ENCODE measurements around the gene ARF1.

Gene ARF1

DNA sequence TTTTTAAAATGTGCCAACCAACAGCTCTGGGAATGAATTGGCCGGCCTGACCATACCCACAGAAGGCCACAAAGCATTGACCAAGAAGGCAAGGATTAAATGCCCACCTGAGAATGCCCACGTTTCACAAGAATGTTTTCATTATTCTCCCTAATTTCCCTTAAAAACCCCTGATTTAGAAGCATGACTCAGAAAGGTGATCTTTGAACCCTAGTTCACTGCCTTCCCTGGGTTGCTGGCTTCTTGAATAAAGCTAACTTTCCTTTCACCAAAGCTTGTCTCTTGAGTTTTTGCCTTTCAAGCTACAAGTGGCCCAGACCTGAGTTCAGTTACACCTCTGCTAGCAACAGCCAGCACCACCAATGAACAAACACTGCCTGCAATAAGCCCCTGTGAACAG lies 41.0 kb downstream of the ARF1 start:
- no peak for DNase-seq

DNA sequence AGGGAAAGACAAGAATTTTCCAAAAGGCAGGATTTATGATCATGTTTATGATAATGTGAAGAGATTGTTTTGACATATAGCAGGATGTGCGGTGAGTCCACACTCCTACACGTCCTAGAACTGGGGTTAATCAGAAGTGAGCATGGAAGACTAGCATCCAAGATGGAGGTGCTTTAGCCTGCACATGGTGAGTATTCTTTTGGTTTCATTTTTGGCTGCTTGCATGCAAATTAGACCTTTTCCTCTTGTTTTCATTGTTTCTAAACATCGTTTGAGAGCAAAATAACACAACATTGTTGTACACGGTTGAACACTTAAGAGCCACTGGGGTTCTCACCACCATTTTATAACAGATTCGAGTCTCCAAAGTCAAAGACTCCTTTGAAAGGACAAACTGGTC lies 42.7 kb downstream of the ARF1 start:
- no peak for DNase-seq

DNA sequence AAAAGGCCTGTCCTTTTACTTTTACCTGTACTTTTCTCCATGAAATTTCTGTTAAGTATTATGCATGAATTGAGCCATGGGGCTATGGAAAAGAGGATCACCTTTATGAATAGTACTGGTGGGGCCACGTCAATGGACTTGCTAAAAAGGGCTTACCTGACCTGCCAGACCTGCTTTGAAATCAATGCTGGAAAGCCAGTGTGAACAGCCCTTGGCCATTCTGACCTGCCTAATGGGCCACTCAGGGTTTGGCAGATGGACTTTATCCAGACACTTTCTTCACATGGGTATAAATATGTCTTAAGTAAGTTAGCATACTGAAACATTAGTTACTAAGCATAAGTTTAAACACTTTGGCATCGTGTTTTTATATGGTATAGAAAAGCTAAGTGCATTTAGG lies 49.3 kb downstream of the ARF1 start:
- no peak for DNase-seq

DNA sequence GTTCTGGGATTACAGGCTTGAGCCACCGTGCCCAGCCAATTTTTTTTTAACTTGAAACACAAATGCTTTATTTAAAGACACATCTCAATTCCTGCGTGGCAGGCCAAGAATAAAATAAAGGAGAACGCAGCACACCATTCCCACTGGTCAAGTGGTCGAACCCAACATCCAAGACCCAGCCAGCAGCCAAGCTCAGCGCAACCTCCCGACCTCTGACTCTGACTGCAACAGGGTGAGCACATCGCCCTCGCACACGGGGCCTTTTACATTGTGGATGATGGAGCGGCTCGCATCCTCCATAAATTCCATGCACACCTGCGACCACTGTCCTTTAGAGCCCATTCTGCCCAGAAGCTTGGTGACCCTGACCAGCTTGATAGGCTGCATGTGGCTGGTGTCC lies 52.1 kb downstream of the ARF1 start:
- no peak for DNase-seq

DNA sequence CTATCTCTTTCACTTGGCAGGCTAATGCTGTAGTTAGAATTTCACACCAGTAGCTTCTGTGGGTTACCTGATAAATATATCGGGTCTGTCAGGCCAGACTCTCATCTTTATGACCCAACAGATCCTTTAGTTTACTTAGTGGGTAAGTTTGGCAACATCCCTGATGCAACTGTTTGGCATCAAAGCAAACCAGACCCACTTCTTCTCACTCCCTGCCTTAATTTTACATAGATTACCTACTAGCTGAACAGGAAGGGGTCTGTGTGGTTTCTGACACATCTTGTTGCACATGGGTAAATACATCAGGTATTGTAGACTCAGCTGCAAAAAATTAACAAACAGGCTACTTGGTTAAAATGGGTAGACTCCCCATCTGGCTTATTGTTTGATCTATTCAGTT lies 54.4 kb downstream of the ARF1 start:
- no peak for DNase-seq

DNA sequence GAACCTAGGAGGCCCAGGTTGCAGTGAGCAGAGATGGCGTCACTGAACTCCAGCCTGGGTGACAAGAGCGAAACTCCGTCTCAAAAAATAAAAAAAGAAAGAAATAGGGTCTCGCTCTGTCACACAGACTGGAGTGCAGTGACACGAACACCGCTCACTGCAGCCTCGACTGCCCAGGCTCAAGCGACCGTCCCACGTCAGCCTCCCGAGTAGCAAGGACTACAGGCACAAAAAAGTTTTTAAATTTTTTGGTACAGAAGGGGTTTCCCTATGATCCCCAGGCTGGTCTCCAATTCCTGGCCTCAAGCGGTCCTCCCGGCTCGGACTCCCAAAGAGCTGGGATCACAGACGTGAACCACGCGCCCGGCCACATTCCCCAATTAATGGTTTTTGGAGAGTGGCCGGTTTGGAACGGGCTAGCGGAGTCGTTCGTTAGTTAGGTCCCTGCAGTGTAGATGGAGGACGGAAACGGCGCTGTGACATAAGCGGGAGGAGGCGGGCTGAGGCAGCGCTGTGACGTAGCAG lies 57.0 kb downstream of the ARF1 start:
- no peak for DNase-seq

DNA sequence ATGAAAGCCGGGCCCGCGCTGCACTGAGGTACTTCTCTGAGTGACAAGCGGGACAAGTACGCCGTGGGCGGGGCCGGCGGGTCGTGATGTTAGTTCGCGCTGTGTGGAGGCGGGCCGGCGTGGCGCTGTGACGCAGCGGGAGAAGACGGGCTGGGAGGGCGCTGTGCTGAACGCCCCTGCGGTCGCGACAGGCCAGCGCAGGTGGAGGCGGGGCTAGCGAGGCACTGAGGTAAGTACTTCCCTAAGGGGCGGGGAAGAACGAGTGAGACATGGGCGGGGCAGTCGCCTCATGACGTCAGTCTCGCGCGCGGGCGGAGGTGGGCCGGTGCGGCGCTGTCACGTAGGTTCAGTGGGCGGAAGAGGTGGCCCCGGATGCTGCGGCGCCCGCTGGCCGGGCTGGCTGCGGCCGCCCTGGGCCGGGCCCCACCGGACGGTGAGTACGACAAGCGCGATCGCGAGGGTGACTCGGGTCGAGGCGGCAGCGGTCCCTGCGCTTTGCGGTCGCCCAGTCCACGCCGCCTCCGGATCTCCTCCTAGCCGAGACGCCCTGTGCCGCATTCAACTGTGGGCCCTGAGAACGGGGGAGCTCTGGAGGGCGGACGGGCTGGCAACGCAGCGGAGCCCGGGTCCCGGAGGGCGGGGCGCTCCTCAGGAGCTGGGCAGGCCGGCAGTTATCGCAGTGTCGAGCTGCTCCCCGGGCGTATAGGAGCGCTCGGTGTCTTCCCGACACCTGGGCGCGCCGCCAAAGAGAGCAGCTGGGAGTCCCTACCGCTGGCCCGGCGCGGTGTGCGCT lies 57.6 kb downstream of the ARF1 start, which contains the start of gene GUK1:
Gene GUK1 (plus strand): TSS at position 349 of the 793 bp plus-strand sequence. CDS start 24 bp downstream, at position 373.
- peak; percentile 99 to 100 (median 100) for DNase-seq

DNA sequence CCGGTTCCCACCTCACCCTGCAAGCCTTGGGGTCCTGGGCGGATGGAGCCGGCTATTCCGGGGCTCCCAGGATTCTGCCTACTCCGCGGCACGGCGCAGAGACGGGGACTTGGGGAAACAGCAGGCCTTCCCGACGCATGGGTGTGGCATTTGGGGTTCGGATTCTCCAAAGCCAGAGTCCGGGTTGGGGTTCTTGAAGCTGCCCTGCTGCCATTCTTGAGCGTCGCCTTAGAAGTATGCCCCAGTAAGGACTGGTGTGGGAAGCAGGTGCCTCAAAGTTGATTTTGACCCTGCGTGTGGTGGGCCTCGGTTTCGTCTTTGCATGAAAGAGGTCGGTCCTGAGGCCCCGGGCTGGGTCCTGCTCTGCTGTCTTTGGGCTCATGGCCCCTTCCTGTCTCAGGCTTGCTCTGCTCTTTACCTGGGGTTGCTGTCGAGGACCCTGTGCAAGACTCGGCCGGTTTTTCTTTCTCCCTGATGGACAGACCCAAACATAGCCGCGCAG lies 58.3 kb downstream of the ARF1 start:
- DNase-seq: no peak

DNA sequence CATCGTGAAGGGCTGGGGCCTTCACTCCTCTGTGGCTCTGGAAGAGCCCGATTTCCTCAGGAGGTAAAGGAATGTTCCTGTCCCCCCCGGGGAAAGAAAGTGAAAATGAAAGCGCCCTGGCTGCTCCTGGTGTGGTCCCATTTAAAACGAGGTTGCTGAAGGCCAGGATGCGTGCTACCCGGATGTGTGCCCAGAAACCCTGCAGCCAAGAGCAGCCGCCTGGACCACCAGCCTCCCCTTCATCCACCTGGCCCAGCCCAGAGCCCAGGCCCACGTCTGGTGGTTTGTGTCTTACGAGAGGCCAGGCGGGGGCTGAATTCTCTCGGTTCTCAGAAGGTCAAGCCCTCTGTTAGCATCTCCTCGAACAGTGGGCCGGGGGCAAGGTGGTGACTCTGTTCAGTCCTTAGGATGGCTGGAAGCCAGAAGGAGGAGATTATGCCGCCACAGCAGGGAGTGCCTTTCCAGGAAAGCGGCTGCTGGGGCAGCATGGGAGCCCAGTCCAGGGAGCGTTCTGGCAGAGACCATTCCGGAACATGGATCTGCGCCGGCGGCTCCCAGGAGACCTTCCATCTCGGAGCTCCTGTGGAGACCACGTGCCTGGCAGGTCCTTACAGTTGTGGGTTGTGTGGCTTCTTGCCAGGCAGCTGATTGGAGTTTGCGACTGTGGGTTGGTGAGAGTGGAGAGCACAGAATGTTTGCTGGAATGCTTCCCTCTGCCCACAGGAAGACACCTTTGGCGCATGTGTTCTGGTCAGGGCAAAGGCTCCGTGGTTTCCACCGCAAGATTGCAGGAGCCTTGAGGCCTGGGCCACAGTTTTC lies 58.9 kb downstream of the ARF1 start:
- DNase-seq: no peak

DNA sequence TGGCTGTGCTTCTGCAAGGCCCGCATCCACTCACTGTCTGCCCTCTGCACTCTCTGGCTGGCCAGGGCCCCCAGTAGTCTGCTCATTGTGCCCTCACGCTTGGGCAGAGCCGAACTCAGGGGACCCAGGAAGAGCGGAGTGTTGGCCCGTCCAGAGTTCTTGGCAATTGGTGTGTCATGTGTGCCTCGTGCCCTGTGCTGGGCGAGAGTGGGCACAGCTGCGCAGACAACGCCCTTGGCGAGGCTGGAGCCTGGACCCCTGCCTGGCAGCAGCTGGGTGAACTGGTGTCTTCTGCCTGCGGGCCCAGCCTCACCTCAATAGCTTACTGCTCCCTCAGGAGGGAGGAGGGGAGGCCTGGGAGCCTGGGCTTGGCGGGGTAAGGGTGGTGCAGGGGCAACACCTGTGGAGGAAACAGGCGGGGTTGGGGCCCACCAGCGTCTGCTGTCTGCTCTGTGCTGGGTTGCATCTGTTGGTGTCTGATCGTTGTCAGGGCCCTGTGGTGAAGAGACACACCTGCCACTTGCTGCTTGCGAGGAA lies 59.7 kb downstream of the ARF1 start:
- no peak for DNase-seq

DNA sequence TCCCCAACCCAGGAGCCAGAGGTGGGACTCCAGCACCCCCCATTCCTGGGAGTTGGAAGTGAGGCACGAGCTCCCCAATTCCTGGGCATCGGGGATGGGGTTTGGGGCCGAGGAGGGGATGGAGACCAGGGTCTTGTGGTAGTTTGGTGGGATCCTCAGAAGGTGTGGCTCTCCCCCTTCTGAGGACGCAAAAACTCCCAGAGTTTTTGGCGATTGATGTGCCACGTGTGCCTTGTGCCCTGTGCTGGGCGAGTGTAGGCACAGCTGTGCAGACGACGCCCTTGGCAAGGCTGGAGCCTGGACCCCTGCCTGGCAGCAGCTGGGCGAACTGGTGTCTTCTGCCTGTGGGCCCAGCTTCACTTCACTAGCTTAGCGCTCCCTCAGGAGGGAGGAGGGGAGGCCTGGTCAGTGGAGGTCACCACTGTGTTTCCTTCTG lies 60.2 kb downstream of the ARF1 start:
- DNase-seq: no peak

DNA sequence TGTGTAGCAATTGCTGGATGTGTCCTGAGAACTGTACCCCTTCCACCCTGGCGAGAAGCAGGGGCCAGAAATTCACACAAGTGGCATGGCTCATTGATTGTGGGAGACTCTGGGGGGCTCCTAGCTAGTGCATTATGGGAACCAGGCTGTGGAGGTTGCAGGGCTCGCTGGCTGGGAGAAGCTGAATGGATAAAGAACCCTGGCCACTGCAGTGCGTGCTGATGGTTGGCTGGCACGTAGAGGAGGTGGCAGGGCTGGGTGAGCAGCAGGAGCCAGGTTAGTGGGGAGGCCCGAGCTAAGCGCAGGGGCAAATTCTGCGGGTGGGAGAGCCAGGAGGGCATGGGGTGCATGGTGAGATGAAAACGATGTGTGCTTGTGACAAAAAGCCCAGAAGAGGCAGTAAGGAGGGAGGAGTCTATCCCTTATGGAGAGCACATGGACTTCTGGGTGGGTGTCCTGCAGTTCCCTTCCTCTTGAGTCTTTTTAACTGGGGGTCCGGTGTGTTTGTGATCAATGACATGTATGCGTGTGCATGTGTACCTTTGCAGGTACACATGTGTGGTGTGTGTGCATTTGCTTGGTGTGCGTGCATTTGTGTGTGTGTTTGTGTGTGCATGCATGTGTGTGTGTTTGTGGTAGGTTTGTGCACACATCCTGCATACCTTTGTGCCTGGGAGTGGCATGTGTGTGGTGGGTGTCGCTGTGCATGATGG lies 61.1 kb downstream of the ARF1 start:
- no peak for DNase-seq

DNA sequence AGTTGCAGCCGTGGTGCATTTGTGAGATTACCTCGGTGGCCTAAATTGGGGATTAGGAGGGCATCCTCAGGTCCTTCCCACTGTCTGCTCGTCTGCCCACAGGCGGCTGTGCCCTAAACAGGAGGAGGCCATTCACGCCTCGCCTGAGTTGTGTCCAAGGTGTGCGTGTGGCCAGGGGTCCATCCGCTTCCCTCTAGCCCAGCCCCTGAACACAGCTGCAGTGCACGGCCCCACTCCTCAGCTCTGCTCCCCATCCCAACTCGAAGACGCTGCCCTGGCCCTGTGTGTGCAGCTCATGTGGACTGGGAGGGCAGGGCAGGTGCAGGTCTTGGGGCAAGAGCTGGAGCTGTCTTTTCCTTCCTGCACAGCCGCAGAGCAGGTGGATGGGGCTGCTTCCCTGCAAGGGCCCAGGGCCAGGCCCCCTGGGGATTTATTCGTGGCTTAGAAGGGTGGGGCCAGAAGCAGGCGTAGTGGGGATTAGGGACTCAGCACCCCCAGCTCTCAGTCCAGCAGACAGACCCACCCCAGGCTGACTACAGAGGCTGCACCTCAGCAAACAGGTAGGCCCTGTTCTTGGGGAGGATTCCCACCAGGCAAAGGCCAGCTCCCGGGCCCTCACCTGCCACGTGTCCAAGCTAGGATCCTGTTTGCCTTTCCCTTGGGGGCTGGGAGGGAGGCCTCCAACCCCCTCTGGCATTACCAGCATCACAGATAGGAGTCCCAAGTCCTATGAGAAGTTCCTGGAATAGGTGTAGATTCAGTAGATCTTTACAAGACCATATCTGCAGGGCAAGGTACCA lies 61.9 kb downstream of the ARF1 start:
- DNase-seq: no peak

DNA sequence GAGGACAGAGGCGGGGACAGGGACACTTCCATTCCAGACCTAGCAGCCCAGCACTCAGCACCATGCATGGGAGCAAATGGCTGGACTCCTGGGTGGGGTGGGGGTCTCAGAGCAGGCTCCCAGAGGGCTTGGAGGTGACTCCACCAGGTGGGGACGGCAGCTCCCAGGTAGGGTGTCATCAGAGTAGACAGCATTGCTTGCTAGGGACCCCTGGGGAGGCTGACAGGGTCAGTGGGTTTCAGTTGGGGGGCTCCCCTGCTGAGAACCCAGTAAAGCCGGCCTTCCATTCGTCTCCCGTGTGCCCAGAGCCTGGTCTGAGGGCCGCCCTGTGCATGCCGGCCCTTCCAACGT lies 62.5 kb downstream of the ARF1 start:
- DNase-seq: no peak

DNA sequence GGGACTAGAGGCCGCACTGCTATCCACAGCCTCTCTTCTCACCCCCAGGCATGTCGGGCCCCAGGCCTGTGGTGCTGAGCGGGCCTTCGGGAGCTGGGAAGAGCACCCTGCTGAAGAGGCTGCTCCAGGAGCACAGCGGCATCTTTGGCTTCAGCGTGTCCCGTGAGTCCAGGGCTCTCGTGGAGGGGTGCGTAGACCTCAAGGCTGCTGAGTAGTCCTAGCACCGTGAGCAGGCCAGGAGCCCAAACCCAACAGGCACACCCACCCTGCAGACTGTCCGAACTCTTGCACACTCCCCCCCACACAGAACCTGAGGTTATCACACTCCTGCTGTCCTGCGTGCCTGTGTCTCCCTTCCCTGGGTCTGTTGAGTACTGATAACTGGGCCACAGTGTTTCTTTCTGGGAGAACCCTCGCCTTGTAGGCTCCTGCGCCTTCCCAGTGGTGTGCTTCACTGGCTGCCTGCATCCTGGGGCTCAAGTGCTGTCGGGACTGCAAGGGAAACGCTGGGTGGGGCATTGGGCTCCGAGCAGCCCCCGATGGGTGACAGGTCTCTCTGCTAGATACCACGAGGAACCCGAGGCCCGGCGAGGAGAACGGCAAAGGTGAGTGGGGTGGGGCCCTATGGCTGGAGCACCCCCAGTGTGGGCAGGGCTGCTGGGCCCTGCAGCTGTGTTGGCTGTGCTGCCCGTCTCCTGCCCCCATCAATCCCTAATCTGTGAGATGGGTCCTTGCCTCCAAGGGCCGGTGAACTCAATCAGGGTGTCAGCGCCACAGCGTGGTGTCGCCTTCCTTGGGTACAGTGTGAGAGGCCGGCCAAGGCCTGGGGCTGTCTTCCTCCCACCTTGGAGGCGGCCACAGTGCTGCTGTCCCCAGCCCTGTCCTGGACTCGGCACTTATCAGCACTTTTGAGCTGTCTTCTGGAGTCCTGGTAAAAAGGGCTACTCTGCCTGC lies 63.2 kb downstream of the ARF1 start:
- no peak for DNase-seq

DNA sequence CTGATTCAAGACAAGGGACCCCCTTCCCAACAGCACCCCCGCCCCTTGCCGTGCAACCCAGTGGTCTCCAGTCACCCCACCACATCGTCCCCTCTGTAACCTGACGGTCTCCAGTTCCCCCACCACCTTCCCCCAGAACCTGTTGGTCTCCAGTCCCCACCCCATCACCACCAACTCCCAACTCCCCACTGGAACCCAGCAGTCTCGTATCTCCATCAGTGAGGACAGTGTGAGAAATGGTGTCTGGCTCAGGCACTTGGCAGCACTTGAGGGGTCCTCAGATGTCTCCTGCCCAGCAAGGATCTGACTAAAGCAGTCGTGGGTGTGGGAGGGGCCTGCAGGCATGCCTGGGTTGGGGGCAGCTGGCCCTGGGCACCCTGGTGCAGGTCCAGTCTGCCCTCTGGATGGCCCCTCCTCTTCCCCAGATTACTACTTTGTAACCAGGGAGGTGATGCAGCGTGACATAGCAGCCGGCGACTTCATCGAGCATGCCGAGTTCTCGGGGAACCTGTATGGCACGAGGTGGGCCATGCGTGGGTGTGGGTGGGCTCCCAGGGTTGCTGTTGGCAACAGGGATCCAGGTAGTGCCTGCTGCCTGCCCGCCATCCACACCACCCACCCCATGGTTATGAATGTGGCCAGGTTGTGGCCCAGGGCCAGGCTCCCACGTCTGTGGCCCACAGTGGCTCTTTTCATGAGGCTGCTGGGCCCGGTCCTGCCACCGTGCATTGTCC lies 64.1 kb downstream of the ARF1 start:
- no peak for DNase-seq

DNA sequence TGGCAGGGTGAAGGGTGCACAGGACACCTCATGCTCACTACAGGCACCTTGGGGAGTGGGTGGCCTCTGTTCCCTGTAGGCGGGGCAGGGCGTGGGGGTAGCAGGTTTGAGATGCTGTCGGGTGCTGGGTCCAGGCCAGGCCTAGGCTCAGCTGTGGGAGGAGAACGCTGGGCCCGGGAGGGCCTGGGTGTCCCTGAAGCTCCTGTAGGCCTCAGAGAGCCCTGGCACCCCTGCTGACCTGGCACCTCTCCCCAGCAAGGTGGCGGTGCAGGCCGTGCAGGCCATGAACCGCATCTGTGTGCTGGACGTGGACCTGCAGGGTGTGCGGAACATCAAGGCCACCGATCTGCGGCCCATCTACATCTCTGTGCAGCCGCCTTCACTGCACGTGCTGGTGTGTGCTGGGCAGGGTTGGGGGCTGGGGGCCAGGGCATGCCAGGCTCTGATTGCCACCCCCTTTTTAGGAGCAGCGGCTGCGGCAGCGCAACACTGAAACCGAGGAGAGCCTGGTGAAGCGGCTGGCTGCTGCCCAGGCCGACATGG lies 64.7 kb downstream of the ARF1 start:
- DNase-seq: no peak

DNA sequence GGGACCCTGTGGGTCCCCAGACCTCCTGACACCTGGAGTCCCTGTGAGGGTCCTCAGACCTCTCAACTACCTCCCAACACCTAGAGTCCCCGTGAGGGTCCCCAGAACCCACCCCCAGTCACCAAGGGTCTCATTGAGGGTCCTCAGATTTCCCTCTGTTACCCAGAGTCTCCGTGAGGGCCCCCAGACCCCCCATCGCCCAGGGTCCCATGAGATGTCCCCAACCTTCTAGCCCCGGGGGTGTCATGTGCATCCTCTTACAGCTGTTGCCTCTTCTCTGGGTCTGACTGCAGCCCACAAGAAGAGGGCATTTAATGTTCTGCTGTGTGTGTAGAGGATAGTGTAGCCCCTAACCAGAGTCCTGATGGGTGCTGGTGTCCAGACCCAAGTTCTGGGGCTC lies 65.3 kb downstream of the ARF1 start:
- no peak for DNase-seq

DNA sequence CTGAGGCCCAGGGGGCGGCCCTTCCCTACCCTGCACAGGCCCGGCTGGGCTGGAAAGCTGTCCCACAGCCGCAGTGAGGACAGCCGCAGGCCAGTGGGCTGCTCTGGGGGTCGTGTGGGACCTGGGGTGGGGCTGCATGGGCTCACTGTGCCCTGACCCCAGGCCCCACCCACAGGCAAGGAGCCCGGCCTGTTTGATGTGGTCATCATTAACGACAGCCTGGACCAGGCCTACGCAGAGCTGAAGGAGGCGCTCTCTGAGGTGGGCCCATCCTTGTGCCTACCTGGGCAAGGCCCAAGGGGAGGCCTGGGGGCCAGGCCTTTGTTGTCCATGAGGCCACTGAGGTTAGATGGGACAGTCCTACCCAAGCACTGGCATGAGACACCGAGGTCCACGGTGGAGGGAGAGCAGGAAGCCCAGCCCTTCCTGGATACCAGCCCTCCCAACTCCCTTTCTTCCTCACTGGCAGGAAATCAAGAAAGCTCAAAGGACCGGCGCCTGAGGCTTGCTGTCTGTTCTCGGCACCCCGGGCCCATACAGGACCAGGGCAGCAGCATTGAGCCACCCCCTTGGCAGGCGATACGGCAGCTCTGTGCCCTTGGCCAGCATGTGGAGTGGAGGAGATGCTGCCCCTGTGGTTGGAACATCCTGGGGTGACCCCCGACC lies 65.8 kb downstream of the ARF1 start:
- no peak for DNase-seq

Measured in activated naive CD4-positive, alpha-beta T cell (primary cell).